ENCODE measurements around the gene REPS1. TPM values are rescaled to one million over a fixed set of nuclear protein-coding genes. Genes with fewer than 3 reads are reported as not detected.

The REPS1 gene
- total RNA-seq, 4 donors from 2014 or later: 14.8 to 21.6 (median 17.4) TPM

GRCh38 chr6:138986578-138986977 is 1.5 kb downstream of the REPS1 start:
- no peak for TF ChIP-seq POLR2A (IDR thresholded peaks at IDR 0.05)
- TF ChIP-seq, protein P1, sequence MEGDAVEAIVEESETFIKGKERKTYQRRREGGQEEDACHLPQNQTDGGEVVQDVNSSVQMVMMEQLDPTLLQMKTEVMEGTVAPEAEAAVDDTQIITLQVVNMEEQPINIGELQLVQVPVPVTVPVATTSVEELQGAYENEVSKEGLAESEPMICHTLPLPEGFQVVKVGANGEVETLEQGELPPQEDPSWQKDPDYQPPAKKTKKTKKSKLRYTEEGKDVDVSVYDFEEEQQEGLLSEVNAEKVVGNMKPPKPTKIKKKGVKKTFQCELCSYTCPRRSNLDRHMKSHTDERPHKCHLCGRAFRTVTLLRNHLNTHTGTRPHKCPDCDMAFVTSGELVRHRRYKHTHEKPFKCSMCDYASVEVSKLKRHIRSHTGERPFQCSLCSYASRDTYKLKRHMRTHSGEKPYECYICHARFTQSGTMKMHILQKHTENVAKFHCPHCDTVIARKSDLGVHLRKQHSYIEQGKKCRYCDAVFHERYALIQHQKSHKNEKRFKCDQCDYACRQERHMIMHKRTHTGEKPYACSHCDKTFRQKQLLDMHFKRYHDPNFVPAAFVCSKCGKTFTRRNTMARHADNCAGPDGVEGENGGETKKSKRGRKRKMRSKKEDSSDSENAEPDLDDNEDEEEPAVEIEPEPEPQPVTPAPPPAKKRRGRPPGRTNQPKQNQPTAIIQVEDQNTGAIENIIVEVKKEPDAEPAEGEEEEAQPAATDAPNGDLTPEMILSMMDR (IDR thresholded peaks at IDR 0.05 in 4 of 5, conservative IDR thresholded peaks at IDR 0.05 in 1 of 5): no peak
- in situ Hi-C loops (cut with MboI; ENCODE audit: low sequenced_read_pairs in 4 of 4): loop anchor here in 3 of 4 donors (5.0 to 10.0 kb wide), 2 partner anchors 169 to 172 kb away; no protein-coding TSS in a partner anchor
- no peaks in the 10 kb centered on the region for H3K9me3 ChIP-seq

DNA sequence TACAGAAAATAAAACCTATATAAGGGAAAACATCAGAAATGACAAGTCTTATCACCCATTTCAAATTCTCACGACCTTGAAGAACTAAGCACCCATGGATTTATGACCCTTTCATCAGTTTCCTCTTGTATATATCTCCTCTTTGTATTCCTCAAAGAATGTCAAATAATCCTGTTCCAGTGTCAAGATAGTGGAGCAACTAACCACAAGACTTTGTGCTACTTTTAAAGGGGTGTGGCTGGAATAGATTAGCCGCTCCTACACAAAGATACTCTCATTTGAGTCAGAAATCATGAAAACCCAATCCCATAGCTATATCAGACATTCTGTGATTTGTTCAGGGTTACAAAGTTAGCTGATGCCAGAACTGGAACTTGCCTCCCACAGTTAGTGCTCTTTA is 6.6 kb downstream of the REPS1 start:
- no peak for DNase-seq
- intact Hi-C loops (cut with DNase I; ENCODE audit: low total_unique reads): loop anchor here (10.0 kb wide), 1 partner anchor 383 kb away; no protein-coding TSS in a partner anchor
- Histone ChIP-seq H3K9me3 (no peaks in the 10 kb centered on the region), H3K27ac (no peak overlapping the region), H3K4me1 (peaks cover 39 to 40% of the 10 kb centered on the region in 2 donors), H3K27me3 (no peaks in the 10 kb centered on the region), H3K4me3 (no peak overlapping the region), H3K36me3 (no peaks in the 10 kb centered on the region)
- TF ChIP-seq, protein P1 (IDR thresholded peaks at IDR 0.05 in 4 of 5, conservative IDR thresholded peaks at IDR 0.05 in 1 of 5): no peak
- no peak for TF ChIP-seq POLR2A (IDR thresholded peaks at IDR 0.05)
- no peak for ATAC-seq
- in situ Hi-C loops (cut with MboI; ENCODE audit: low sequenced_read_pairs in 4 of 4): loop anchor here in 1 of 4 donors (10.0 kb wide), 1 partner anchor 167 kb away; no protein-coding TSS in a partner anchor

More at GRCh38 chr6:138986578-138986977, 1.5 kb downstream of the REPS1 start:
- no peaks in the 10 kb centered on the region for H3K36me3 ChIP-seq
- H3K27me3 ChIP-seq: no peaks in the 10 kb centered on the region
- DNase-seq: no peak
- ATAC-seq: no peak
- intact Hi-C loops (cut with DNase I; ENCODE audit: low total_unique reads): loop anchor here (5.0 to 10.0 kb wide), 2 partner anchors 161 to 378 kb away; no protein-coding TSS in a partner anchor
- H3K4me1 ChIP-seq: peaks cover 32 to 43% of the 10 kb centered on the region in 2 donors
- peak overlapping the region in 2 of 4 donors; percentile 86 to 88 for H3K27ac ChIP-seq
- peak overlapping the region; percentile 85 to 96 (median 94) for H3K4me3 ChIP-seq

DNA sequence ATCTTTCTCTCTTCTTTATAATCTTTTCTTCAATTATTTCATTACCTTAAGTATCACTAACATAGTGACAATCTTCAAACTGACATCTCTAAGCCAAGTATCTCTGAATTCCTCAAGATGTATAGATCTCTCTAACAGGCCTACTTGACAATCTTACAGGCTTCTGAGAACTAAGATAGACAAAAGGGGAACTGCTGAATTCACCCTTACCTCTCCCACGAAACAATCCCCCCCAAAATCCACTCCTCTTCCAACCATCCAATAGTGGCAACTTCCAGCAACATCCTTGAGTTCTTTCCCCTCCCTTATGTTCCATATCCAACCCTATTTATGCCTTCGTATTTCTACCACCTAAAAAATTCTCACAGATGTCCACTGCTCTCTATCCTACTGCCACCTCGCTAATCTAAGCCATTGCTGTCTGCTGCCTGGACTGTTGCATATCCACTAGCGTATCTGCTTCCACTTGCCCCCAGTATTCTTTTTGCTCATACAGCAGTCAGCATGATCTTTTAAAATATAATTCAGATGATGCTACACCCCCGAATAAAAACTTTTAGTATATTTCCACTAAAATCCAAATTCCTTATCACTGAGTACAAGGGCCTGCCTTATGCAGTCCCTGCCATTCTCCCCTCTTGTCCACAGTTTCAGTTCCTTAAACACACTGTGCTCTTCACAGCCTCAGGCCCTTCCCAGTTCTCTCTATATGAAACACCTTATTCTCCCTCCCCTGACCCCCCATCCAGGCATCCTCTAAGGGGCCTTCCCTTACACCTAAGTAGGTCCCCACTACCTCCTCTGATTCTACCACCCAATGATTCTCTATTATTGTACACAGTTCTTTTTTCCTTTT is 8.0 kb downstream of the REPS1 start:
- DNase-seq: no peak
- intact Hi-C loops (cut with DNase I; ENCODE audit: low total_unique reads): loop anchor here (10.0 kb wide), 1 partner anchor 385 kb away; no protein-coding TSS in a partner anchor
- Histone ChIP-seq H3K36me3 (no peaks in the 10 kb centered on the region), H3K27me3 (no peaks in the 10 kb centered on the region), H3K4me3 (no peak overlapping the region), H3K4me1 (peaks cover 30 to 37% of the 10 kb centered on the region in 2 donors), H3K27ac (no peak overlapping the region), H3K9me3 (no peaks in the 10 kb centered on the region)
- no peak for ATAC-seq
- TF ChIP-seq, protein P1 (IDR thresholded peaks at IDR 0.05 in 4 of 5, conservative IDR thresholded peaks at IDR 0.05 in 1 of 5): no peak
- in situ Hi-C loops (cut with MboI; ENCODE audit: low sequenced_read_pairs in 4 of 4): loop anchor here in 1 of 4 donors (10.0 kb wide), 1 partner anchor 165 kb away; no protein-coding TSS in a partner anchor

- no peaks in the 10 kb centered on the region for H3K36me3 ChIP-seq
- H3K4me3 ChIP-seq: no peak overlapping the region
- no peak for DNase-seq
- no peak overlapping the region for H3K27ac ChIP-seq
- H3K9me3 ChIP-seq: no peaks in the 10 kb centered on the region
- H3K27me3 ChIP-seq: no peaks in the 10 kb centered on the region
- peaks cover 28 to 37% of the 10 kb centered on the region in 2 donors for H3K4me1 ChIP-seq
- intact Hi-C loops (cut with DNase I; ENCODE audit: low total_unique reads): no loop called here
- no peak for ATAC-seq
- in situ Hi-C loops (cut with MboI; ENCODE audit: low sequenced_read_pairs in 4 of 4): no loop called here
- TF ChIP-seq, protein P1 (IDR thresholded peaks at IDR 0.05 in 4 of 5, conservative IDR thresholded peaks at IDR 0.05 in 1 of 5): no peak
- TF ChIP-seq POLR2A (IDR thresholded peaks at IDR 0.05): no peak
These were observed 8.7 kb downstream of the REPS1 start for GRCh38 chr6:138979365-138979764.

All from gastrocnemius medialis (tissue), 4 donors.